ENCODE measurements around the gene GNAT3.

The GNAT3 gene

GRCh38 chr7:80482950-80483349, 28.9 kb downstream of the GNAT3 start:
- H3K9me3 ChIP-seq (ENCODE audit: control insufficient read depth, insufficient read depth, low read length) = no peaks in the 10 kb centered on the region
- H3K4me1 ChIP-seq (ENCODE audit: control insufficient read depth, insufficient read depth, low read length) = peaks cover 23% of the 10 kb centered on the region
- H3K27ac ChIP-seq (ENCODE audit: low read depth, low read length) = no peak overlapping the region
- no peak overlapping the region for H3K9ac ChIP-seq (ENCODE audit: low read depth, low read length)
- H3K27me3 ChIP-seq (ENCODE audit: control insufficient read depth, insufficient read depth, low read length) = no peaks in the 10 kb centered on the region
- H3K36me3 ChIP-seq (ENCODE audit: control insufficient read depth, insufficient read depth, low read length) = no peaks in the 10 kb centered on the region
- no peak overlapping the region for H3K4me3 ChIP-seq (ENCODE audit: low read depth, low read length)

GRCh38 chr7:80481196-80481884, 30.5 kb downstream of the GNAT3 start:
- Histone ChIP-seq H3K9ac (ENCODE audit: low read depth, low read length) (no peak overlapping the region), H3K27me3 (ENCODE audit: control insufficient read depth, insufficient read depth, low read length) (no peaks in the 10 kb centered on the region), H3K36me3 (ENCODE audit: control insufficient read depth, insufficient read depth, low read length) (no peaks in the 10 kb centered on the region), H3K4me3 (ENCODE audit: low read depth, low read length) (no peak overlapping the region), H3K4me1 (ENCODE audit: control insufficient read depth, insufficient read depth, low read length) (peaks cover 18% of the 10 kb centered on the region; the same call in 1 of the 2 replicates), H3K27ac (ENCODE audit: low read depth, low read length) (peak overlapping the region; percentile 62), H3K9me3 (ENCODE audit: control insufficient read depth, insufficient read depth, low read length) (no peaks in the 10 kb centered on the region)

GRCh38 chr7:80480566-80480965, 31.3 kb downstream of the GNAT3 start:
- no peak overlapping the region for H3K27ac ChIP-seq (ENCODE audit: low read depth, low read length)
- H3K9ac ChIP-seq (ENCODE audit: low read depth, low read length) = no peak overlapping the region
- H3K4me3 ChIP-seq (ENCODE audit: low read depth, low read length) = no peak overlapping the region
- no peaks in the 10 kb centered on the region for H3K36me3 ChIP-seq (ENCODE audit: control insufficient read depth, insufficient read depth, low read length)
- no peaks in the 10 kb centered on the region for H3K9me3 ChIP-seq (ENCODE audit: control insufficient read depth, insufficient read depth, low read length)
- peaks cover 26% of the 10 kb centered on the region; the same call in 1 of the 2 replicates for H3K4me1 ChIP-seq (ENCODE audit: control insufficient read depth, insufficient read depth, low read length)
- H3K27me3 ChIP-seq (ENCODE audit: control insufficient read depth, insufficient read depth, low read length) = no peaks in the 10 kb centered on the region

GRCh38 chr7:80478683-80479082, 33.2 kb downstream of the GNAT3 start:
- no peak overlapping the region for H3K27ac ChIP-seq (ENCODE audit: low read depth, low read length)
- peaks cover 36% of the 10 kb centered on the region; the same call in 1 of the 2 replicates for H3K4me1 ChIP-seq (ENCODE audit: control insufficient read depth, insufficient read depth, low read length)
- no peaks in the 10 kb centered on the region for H3K36me3 ChIP-seq (ENCODE audit: control insufficient read depth, insufficient read depth, low read length)
- H3K4me3 ChIP-seq (ENCODE audit: low read depth, low read length) = no peak overlapping the region
- H3K9me3 ChIP-seq (ENCODE audit: control insufficient read depth, insufficient read depth, low read length) = no peaks in the 10 kb centered on the region
- H3K9ac ChIP-seq (ENCODE audit: low read depth, low read length) = no peak overlapping the region
- H3K27me3 ChIP-seq (ENCODE audit: control insufficient read depth, insufficient read depth, low read length) = no peaks in the 10 kb centered on the region

GRCh38 chr7:80476035-80476434, 35.8 kb downstream of the GNAT3 start:
- Histone ChIP-seq H3K9ac (ENCODE audit: low read depth, low read length) (no peak overlapping the region), H3K27me3 (ENCODE audit: control insufficient read depth, insufficient read depth, low read length) (no peaks in the 10 kb centered on the region), H3K4me1 (ENCODE audit: control insufficient read depth, insufficient read depth, low read length) (peaks cover 30% of the 10 kb centered on the region; the same call in 1 of the 2 replicates), H3K4me3 (ENCODE audit: low read depth, low read length) (no peak overlapping the region), H3K27ac (ENCODE audit: low read depth, low read length) (no peak overlapping the region), H3K9me3 (ENCODE audit: control insufficient read depth, insufficient read depth, low read length) (no peaks in the 10 kb centered on the region), H3K36me3 (ENCODE audit: control insufficient read depth, insufficient read depth, low read length) (no peaks in the 10 kb centered on the region)

- H3K36me3 ChIP-seq (ENCODE audit: control insufficient read depth, insufficient read depth, low read length) = no peaks in the 10 kb centered on the region
- peaks cover 24% of the 10 kb centered on the region; the same call in 1 of the 2 replicates for H3K4me1 ChIP-seq (ENCODE audit: control insufficient read depth, insufficient read depth, low read length)
- no peak overlapping the region for H3K4me3 ChIP-seq (ENCODE audit: low read depth, low read length)
- no peak overlapping the region for H3K9ac ChIP-seq (ENCODE audit: low read depth, low read length)
- no peaks in the 10 kb centered on the region for H3K27me3 ChIP-seq (ENCODE audit: control insufficient read depth, insufficient read depth, low read length)
- H3K9me3 ChIP-seq (ENCODE audit: control insufficient read depth, insufficient read depth, low read length) = no peaks in the 10 kb centered on the region
- no peak overlapping the region for H3K27ac ChIP-seq (ENCODE audit: low read depth, low read length)
Observed at GRCh38 chr7:80475383-80475782, 36.5 kb downstream of the GNAT3 start.

GRCh38 chr7:80473751-80474150, 38.1 kb downstream of the GNAT3 start:
- H3K27me3 ChIP-seq (ENCODE audit: control insufficient read depth, insufficient read depth, low read length) = no peaks in the 10 kb centered on the region
- no peak overlapping the region for H3K9ac ChIP-seq (ENCODE audit: low read depth, low read length)
- no peak overlapping the region for H3K27ac ChIP-seq (ENCODE audit: low read depth, low read length)
- H3K36me3 ChIP-seq (ENCODE audit: control insufficient read depth, insufficient read depth, low read length) = no peaks in the 10 kb centered on the region
- peaks cover 24% of the 10 kb centered on the region; the same call in 1 of the 2 replicates for H3K4me1 ChIP-seq (ENCODE audit: control insufficient read depth, insufficient read depth, low read length)
- no peaks in the 10 kb centered on the region for H3K9me3 ChIP-seq (ENCODE audit: control insufficient read depth, insufficient read depth, low read length)
- H3K4me3 ChIP-seq (ENCODE audit: low read depth, low read length) = no peak overlapping the region

GRCh38 chr7:80472491-80473200, 39.2 kb downstream of the GNAT3 start:
- no peak overlapping the region for H3K9ac ChIP-seq (ENCODE audit: low read depth, low read length)
- H3K4me3 ChIP-seq (ENCODE audit: low read depth, low read length) = no peak overlapping the region
- peaks cover 24% of the 10 kb centered on the region; the same call in 1 of the 2 replicates for H3K4me1 ChIP-seq (ENCODE audit: control insufficient read depth, insufficient read depth, low read length)
- H3K36me3 ChIP-seq (ENCODE audit: control insufficient read depth, insufficient read depth, low read length) = no peaks in the 10 kb centered on the region
- no peak overlapping the region for H3K27ac ChIP-seq (ENCODE audit: low read depth, low read length)
- H3K27me3 ChIP-seq (ENCODE audit: control insufficient read depth, insufficient read depth, low read length) = no peaks in the 10 kb centered on the region
- no peaks in the 10 kb centered on the region for H3K9me3 ChIP-seq (ENCODE audit: control insufficient read depth, insufficient read depth, low read length)

GRCh38 chr7:80468931-80469714, 42.7 kb downstream of the GNAT3 start:
- Histone ChIP-seq H3K27me3 (ENCODE audit: control insufficient read depth, insufficient read depth, low read length) (no peaks in the 10 kb centered on the region), H3K27ac (ENCODE audit: low read depth, low read length) (no peak overlapping the region), H3K9ac (ENCODE audit: low read depth, low read length) (no peak overlapping the region), H3K9me3 (ENCODE audit: control insufficient read depth, insufficient read depth, low read length) (no peaks in the 10 kb centered on the region), H3K4me1 (ENCODE audit: control insufficient read depth, insufficient read depth, low read length) (0 out of 2 replicates have a peak, but pooled peaks cover 3% of the 10 kb centered on the region), H3K36me3 (ENCODE audit: control insufficient read depth, insufficient read depth, low read length) (no peaks in the 10 kb centered on the region), H3K4me3 (ENCODE audit: low read depth, low read length) (no peak overlapping the region)

- Histone ChIP-seq H3K36me3 (ENCODE audit: control insufficient read depth, insufficient read depth, low read length) (no peaks in the 10 kb centered on the region), H3K4me3 (ENCODE audit: low read depth, low read length) (no peak overlapping the region), H3K27me3 (ENCODE audit: control insufficient read depth, insufficient read depth, low read length) (no peaks in the 10 kb centered on the region), H3K27ac (ENCODE audit: low read depth, low read length) (no peak overlapping the region), H3K9ac (ENCODE audit: low read depth, low read length) (no peak overlapping the region), H3K4me1 (ENCODE audit: control insufficient read depth, insufficient read depth, low read length) (0 out of 2 replicates have a peak, but pooled peaks cover 3% of the 10 kb centered on the region), H3K9me3 (ENCODE audit: control insufficient read depth, insufficient read depth, low read length) (no peaks in the 10 kb centered on the region)
Observed at GRCh38 chr7:80467069-80467468, 44.8 kb downstream of the GNAT3 start.
